Keratinocyte (primary cell): ENCODE measurements around the gene ALG12. TPM values are rescaled to one million over a fixed set of nuclear protein-coding genes. Genes with fewer than 3 reads are reported as not detected.

ENCODE experiments used
- DNase-seq: peaks from one replicate; pipeline ENCODE4 v3.0.0-alpha.2; 2011; ENCODE audit warnings: low read depth, missing footprints, low spot score
- FAIRE-seq: peaks from 2 replicates; lab custom pipeline; 2011; peaks lifted over from hg19 to GRCh38; lab: Jason Lieb, UNC
- H2AFZ ChIP-seq: 2 replicates; pipeline ENCODE4 v1.6.0; 2012; ENCODE audit warnings: low read length, control low read depth, inconsistent platforms; ENCODE audit not compliant: control insufficient read depth
- H3K27ac ChIP-seq: 2 replicates; pipeline ENCODE4 v1.5.1; 2011; ENCODE audit warnings: low read length; ENCODE audit not compliant: control insufficient read depth, insufficient read depth
- H3K27me3 ChIP-seq: 3 replicates; pipeline ENCODE4 v1.6.0; 2011; ENCODE audit warnings: low read length; ENCODE audit not compliant: control insufficient read depth, insufficient read depth; ENCODE audit errors: extremely low read depth
- H3K36me3 ChIP-seq, 2 experiments: 2 replicates in 1 of 2; 3 replicates in 1 of 2; pipeline ENCODE4 v1.5.1; 2011; ENCODE audit warnings: low read length in 2 of 2, mild to moderate bottlenecking in 1 of 2; ENCODE audit not compliant: control insufficient read depth in 2 of 2, insufficient read depth in 2 of 2; ENCODE audit errors: extremely low read depth in 1 of 2
- H3K4me1 ChIP-seq: 3 replicates; pipeline ENCODE4 v1.5.1; 2011; ENCODE audit warnings: low read length; ENCODE audit not compliant: control insufficient read depth, insufficient read depth; ENCODE audit errors: extremely low read depth
- H3K4me2 ChIP-seq: 3 replicates; pipeline ENCODE4 v1.6.0; 2011; ENCODE audit warnings: low read depth, low read length; ENCODE audit not compliant: control insufficient read depth, insufficient read depth; ENCODE audit errors: extremely low read depth
- H3K4me3 ChIP-seq, 3 experiments: fragments of 200-600 bp in 1 of 3; sonication (generic) in 1 of 3; 2 replicates in 2 of 3; 3 replicates in 1 of 3; pipeline ENCODE4 v1.5.1; 2011 to 2016; ENCODE audit warnings: low read length in 3 of 3, mild to moderate bottlenecking in 3 of 3, control low read depth in 2 of 3, inconsistent platforms in 1 of 3, low read depth in 1 of 3, mixed read lengths in 1 of 3, mixed run types in 1 of 3, moderate library complexity in 1 of 3; ENCODE audit not compliant: control insufficient read depth in 2 of 3, insufficient read depth in 2 of 3; ENCODE audit errors: extremely low read depth in 1 of 3
- H3K79me2 ChIP-seq: 2 replicates; pipeline ENCODE4 v1.6.0; 2012; ENCODE audit warnings: low read length; ENCODE audit not compliant: control insufficient read depth, insufficient read depth
- H3K9ac ChIP-seq: 3 replicates; pipeline ENCODE4 v1.6.0; 2011; ENCODE audit warnings: low read length; ENCODE audit not compliant: control insufficient read depth, insufficient read depth; ENCODE audit errors: extremely low read depth
- H3K9me1 ChIP-seq: 3 replicates; pipeline ENCODE4 v1.6.0; 2011; ENCODE audit warnings: low read length; ENCODE audit not compliant: control insufficient read depth, insufficient read depth; ENCODE audit errors: extremely low read depth
- H3K9me3 ChIP-seq: 2 replicates; pipeline ENCODE4 v1.5.1; 2012; ENCODE audit warnings: low read depth, low read length; ENCODE audit not compliant: control insufficient read depth
- H4K20me1 ChIP-seq: 3 replicates; pipeline ENCODE4 v1.6.0; 2011; ENCODE audit warnings: low read length; ENCODE audit not compliant: control insufficient read depth, insufficient read depth; ENCODE audit errors: extremely low read depth
- CTCF ChIP-seq, 3 experiments: IDR thresholded peaks in 1 of 3; conservative IDR thresholded peaks in 1 of 3; optimal IDR thresholded peaks in 1 of 3; 2 replicates in 2 of 3; 3 replicates in 1 of 3; pipeline versions ENCODE3 to v1.5.1; 2011; ENCODE audit warnings: low read length in 3 of 3, mild to moderate bottlenecking in 3 of 3, moderate library complexity in 2 of 3, control low read depth in 1 of 3, inconsistent platforms in 1 of 3; ENCODE audit not compliant: insufficient read depth in 2 of 3; ENCODE audit errors: extremely low read depth in 1 of 3
- EZH2 ChIP-seq: IDR thresholded peaks from one replicate; pipeline ENCODE4 v1.6.1; 2012; ENCODE audit warnings: inconsistent platforms, mild to moderate bottlenecking, low read length, moderate library complexity
- dilution Hi-C: fragments of 300-500 bp; cut with MboI; formaldehyde crosslinking; loops from one replicate; pipeline ENCODE4 v1.7.0; 2020; ENCODE audit warnings: low sequenced_read_pairs; ENCODE audit not compliant: extremely low pct_ligation_motif_present
- polyA minus RNA-seq, 3 experiments: library from RNA; depleted of rRNA, polyadenylated mRNA; stranded (reverse); fragments of >200 nt; gene quantifications; 1 replicate in 1 of 3; 2 replicates in 1 of 3; 3 replicates in 1 of 3; pipeline ENCODE4 v1.2.3, GENCODE V29; 2011
- polyA plus RNA-seq, 5 experiments: library from polyadenylated mRNA; depleted of rRNA in 3 of 5; stranded (reverse) in 3 of 5; stranded (forward) in 1 of 5; unstranded in 1 of 5; fragments of >200 nt; gene quantifications; 1 replicate in 1 of 5; 2 replicates in 3 of 5; 3 replicates in 1 of 5; pipeline versions ENCODE4 v1.2.1 to v1.2.3, GENCODE V29; 2011 to 2012; ENCODE audit warnings: missing spikeins in 2 of 5, low read depth in 1 of 5, low replicate concordance in 1 of 5

The ALG12 gene
- polyA plus RNA-seq (6.3 to 9.0 TPM (median 7.1 TPM) in 3 replicates), polyA minus RNA-seq (3.4 to 13.9 TPM (median 4.5 TPM) in 3 replicates)
- polyA plus RNA-seq (2011; ENCODE audit: low read depth): 3.2 TPM
- polyA plus RNA-seq (2011; cell fraction: cytosol; rRNA removed): 3.0 and 6.0 TPM in 2 replicates
- polyA plus RNA-seq (2011; cell fraction: nucleus; rRNA removed): 10.5 and 14.2 TPM in 2 replicates
- polyA plus RNA-seq (2012; ENCODE audit: low replicate concordance): 5.7 and 10.1 TPM in 2 replicates
- 12.5 TPM for polyA minus RNA-seq (2011; cell fraction: cytosol; rRNA and poly(A)+ RNA removed)
- polyA minus RNA-seq (2011; cell fraction: nucleus; rRNA and poly(A)+ RNA removed): 6.2 and 6.9 TPM in 2 replicates

GRCh38 chr22:49917974-49918910 lies at the start of gene ALG12, which contains the start of gene CRELD2:
Gene ALG12, minus strand, starts transcription at chr22:49918438. Its CDS starts 4,673 bp downstream, at chr22:49913765.
Gene CRELD2, plus strand, starts transcription at chr22:49918634. Its CDS starts 136 bp downstream, at chr22:49918770.
- peak within 1 kb of the TSS; percentile 84 for H3K4me2 ChIP-seq
- peaks cover 8 to 18% of the 10 kb centered on the region in 2 experiments for H3K36me3 ChIP-seq
- no peaks in the 10 kb centered on the region for H4K20me1 ChIP-seq
- H3K9me1 ChIP-seq: no peaks in the 10 kb centered on the region
- H3K27ac ChIP-seq: peak within 1 kb of the TSS; percentile 77
- H3K27me3 ChIP-seq: no peaks in the 10 kb centered on the region
- FAIRE-seq (peak; percentile 13), DNase-seq (peak; percentile 73)
- H3K9me3 ChIP-seq: no peaks in the 10 kb centered on the region
- H3K9ac ChIP-seq: peak within 1 kb of the TSS; percentile 85
- dilution Hi-C loops: no loop called here
- H3K79me2 ChIP-seq: peaks cover 12% of the 10 kb centered on the region
- TF ChIP-seq CTCF (optimal IDR thresholded peaks at IDR 0.05 in 1 of 3, IDR thresholded peaks at IDR 0.05 in 1 of 3, conservative IDR thresholded peaks at IDR 0.05 in 1 of 3; ENCODE audit: extremely low read depth in 1 of 3, insufficient read depth in 2 of 3, low read length in 3 of 3): no peak
- TF ChIP-seq EZH2: no peak
- H2AFZ ChIP-seq: peak within 1 kb of the TSS; percentile 89
- H3K4me3 ChIP-seq: peak within 1 kb of the TSS; percentile 78 to 87 (median 83)
- peaks cover 10% of the 10 kb centered on the region for H3K4me1 ChIP-seq

DNA sequence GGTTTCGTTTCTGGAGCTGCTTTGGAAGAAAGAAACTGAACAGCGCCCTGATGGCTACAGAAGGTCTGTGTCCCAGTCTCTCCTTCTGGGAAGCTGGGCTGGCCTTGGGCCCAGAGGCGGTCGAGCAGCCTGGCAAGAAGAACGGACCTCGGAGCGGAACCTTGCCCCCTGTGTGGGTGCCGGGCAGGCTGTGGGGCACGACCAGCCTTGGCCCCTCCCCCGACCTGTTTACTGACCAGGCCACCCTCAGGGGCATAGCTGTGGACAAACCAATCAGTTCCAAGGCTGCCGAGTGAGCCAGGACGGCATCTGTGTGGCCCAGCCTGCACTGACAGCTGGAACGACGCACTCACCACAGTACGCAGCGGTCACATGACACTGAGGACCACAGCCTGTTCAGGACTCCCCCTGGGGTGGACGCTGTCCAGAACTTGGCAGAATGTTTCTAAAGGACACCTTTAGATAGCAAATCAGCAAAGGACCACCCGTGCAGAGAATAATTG lies 49.5 kb upstream of the ALG12 start:
- no peak overlapping the region for H3K4me3 ChIP-seq
- FAIRE-seq: no peak
- no peaks in the 10 kb centered on the region for H3K9me1 ChIP-seq
- dilution Hi-C loops: no loop called here
- H2AFZ ChIP-seq: no peak overlapping the region
- no peak overlapping the region for H3K4me2 ChIP-seq
- TF ChIP-seq CTCF (optimal IDR thresholded peaks at IDR 0.05 in 1 of 3, IDR thresholded peaks at IDR 0.05 in 1 of 3, conservative IDR thresholded peaks at IDR 0.05 in 1 of 3; ENCODE audit: extremely low read depth in 1 of 3, insufficient read depth in 2 of 3, low read length in 3 of 3) (no peak), EZH2 (no peak)
- H3K79me2 ChIP-seq: peaks cover 10% of the 10 kb centered on the region
- H3K4me1 ChIP-seq: peaks cover 18% of the 10 kb centered on the region
- H3K36me3 ChIP-seq: peaks cover 8 to 14% of the 10 kb centered on the region in 2 experiments
- peaks cover 6% of the 10 kb centered on the region for H4K20me1 ChIP-seq
- no peaks in the 10 kb centered on the region for H3K9me3 ChIP-seq
- H3K9ac ChIP-seq: no peak overlapping the region
- no peak for DNase-seq
- no peak overlapping the region for H3K27ac ChIP-seq
- H3K27me3 ChIP-seq: no peaks in the 10 kb centered on the region
